SJCRH30 (cell line): Measurements from ENCODE around the gene PET117. TPM values are rescaled to one million over a fixed set of nuclear protein-coding genes. Genes with fewer than 3 reads are reported as not detected.
"Not testable (repeated sequence)": the region's sequence is repeated elsewhere in the genome, so short reads cannot be mapped to it uniquely, and the experiment has no call there.

Source experiments
- DNase-seq, 2 experiments: peaks; one replicate each; pipeline ENCODE4 v3.0.0-alpha.2; 2015 to 2020
- H3K27ac ChIP-seq: fragments of 250-450 bp; sonication (Bioruptor Pico); 2 replicates; pipeline ENCODE4 v1.5.1; 2020; ENCODE audit warnings: mild to moderate bottlenecking, moderate library complexity
- H3K27me3 ChIP-seq: fragments of 250-450 bp; sonication (Bioruptor Pico); 2 replicates; pipeline ENCODE4 v1.5.1; 2020; ENCODE audit warnings: mild to moderate bottlenecking, moderate library complexity
- H3K36me3 ChIP-seq: fragments of 250-450 bp; sonication (Bioruptor Pico); 2 replicates; pipeline ENCODE4 v1.5.1; 2020; ENCODE audit warnings: mild to moderate bottlenecking, moderate library complexity
- H3K4me1 ChIP-seq: fragments of 250-450 bp; sonication (Bioruptor Pico); 2 replicates; pipeline ENCODE4 v1.5.1; 2020; ENCODE audit warnings: mild to moderate bottlenecking, moderate library complexity
- H3K4me3 ChIP-seq: fragments of 250-450 bp; sonication (Bioruptor Pico); 2 replicates; pipeline ENCODE4 v1.5.1; 2020; ENCODE audit warnings: mild to moderate bottlenecking, moderate library complexity
- H3K9me3 ChIP-seq: fragments of 250-450 bp; sonication (Bioruptor Pico); replicated peaks from 2 replicates; pipeline ENCODE4 v1.5.1; 2020; ENCODE audit warnings: mild to moderate bottlenecking, moderate library complexity
- total RNA-seq: library from RNA; depleted of rRNA; stranded (reverse); fragments of >200 nt; shearing (Covaris generic); gene quantifications from 2 replicates; pipeline ENCODE4 v1.2.3, GENCODE V29; 2014; rRNA removed

PET117 gene
- 22.5 and 27.8 TPM in 2 replicates for total RNA-seq

- H3K4me3 ChIP-seq = peak within 1 kb of the TSS; percentile 90
- H3K27me3 ChIP-seq = no peaks in the 10 kb centered on the region
- H3K27ac ChIP-seq = peak within 1 kb of the TSS; percentile 84
- peaks cover 10% of the 10 kb centered on the region; the same call in 1 of the 2 replicates for H3K36me3 ChIP-seq
- peaks cover 4% of the 10 kb centered on the region; the same call in 1 of the 2 replicates for H3K4me1 ChIP-seq
- peak; percentile 91 to 94 for DNase-seq
- no peaks in the 10 kb centered on the region for H3K9me3 ChIP-seq
These were observed at the start of gene PET117, which contains the start of gene KAT14 for GRCh38 chr20:18137412-18138265. TSS of gene PET117 (plus strand) at chr20:18137863. CDS start at chr20:18137956, 93 bp downstream. TSS of gene KAT14 (plus strand) at chr20:18137863. CDS start at chr20:18142661, 4,798 bp downstream.

GRCh38 chr20:18088298-18088697 is 49.4 kb upstream of the PET117 start:
- H3K9me3 ChIP-seq, H3K4me3 ChIP-seq, H3K27me3 ChIP-seq, H3K36me3 ChIP-seq, H3K4me1 ChIP-seq, DNase-seq, H3K27ac ChIP-seq: not testable (repeated sequence)

- not testable (repeated sequence) for H3K4me3 ChIP-seq, H3K9me3 ChIP-seq, H3K4me1 ChIP-seq, H3K36me3 ChIP-seq, DNase-seq, H3K27me3 ChIP-seq, H3K27ac ChIP-seq
These were observed 48.8 kb upstream of the PET117 start for GRCh38 chr20:18088841-18089240.

GRCh38 chr20:18090044-18090443 is 47.6 kb upstream of the PET117 start:
- no peaks in the 10 kb centered on the region for H3K4me1 ChIP-seq
- no peaks in the 10 kb centered on the region for H3K36me3 ChIP-seq
- no peaks in the 10 kb centered on the region for H3K9me3 ChIP-seq
- H3K27me3 ChIP-seq = peaks cover 13% of the 10 kb centered on the region
- no peak for DNase-seq
- H3K4me3 ChIP-seq = no peak overlapping the region
- H3K27ac ChIP-seq = no peak overlapping the region

GRCh38 chr20:18090477-18090876 is 47.2 kb upstream of the PET117 start:
- no peaks in the 10 kb centered on the region for H3K36me3 ChIP-seq
- peaks cover 13% of the 10 kb centered on the region for H3K27me3 ChIP-seq
- H3K4me1 ChIP-seq = no peaks in the 10 kb centered on the region
- no peak for DNase-seq
- H3K27ac ChIP-seq = no peak overlapping the region
- H3K9me3 ChIP-seq = no peaks in the 10 kb centered on the region
- no peak overlapping the region for H3K4me3 ChIP-seq

- H3K36me3 ChIP-seq = no peaks in the 10 kb centered on the region
- no peak overlapping the region for H3K4me3 ChIP-seq
- no peaks in the 10 kb centered on the region for H3K4me1 ChIP-seq
- DNase-seq = no peak
- no peaks in the 10 kb centered on the region for H3K9me3 ChIP-seq
- peaks cover 13% of the 10 kb centered on the region for H3K27me3 ChIP-seq
- no peak overlapping the region for H3K27ac ChIP-seq
These were observed 46.0 kb upstream of the PET117 start for GRCh38 chr20:18091623-18092022.

GRCh38 chr20:18092890-18093289 is 44.8 kb upstream of the PET117 start:
- Histone ChIP-seq H3K36me3 (no peaks in the 10 kb centered on the region), H3K4me3 (no peak overlapping the region), H3K27me3 (peaks cover 13% of the 10 kb centered on the region), H3K4me1 (no peaks in the 10 kb centered on the region), H3K9me3 (no peaks in the 10 kb centered on the region), H3K27ac (no peak overlapping the region)
- DNase-seq = no peak

- H3K4me3 ChIP-seq = no peak overlapping the region
- DNase-seq = no peak
- H3K9me3 ChIP-seq = no peaks in the 10 kb centered on the region
- H3K27me3 ChIP-seq = peaks cover 13% of the 10 kb centered on the region
- no peaks in the 10 kb centered on the region for H3K4me1 ChIP-seq
- H3K36me3 ChIP-seq = no peaks in the 10 kb centered on the region
- H3K27ac ChIP-seq = no peak overlapping the region
These were observed 44.3 kb upstream of the PET117 start for GRCh38 chr20:18093388-18093787.

GRCh38 chr20:18094191-18094590 is 43.5 kb upstream of the PET117 start:
- Histone ChIP-seq H3K4me1 (no peaks in the 10 kb centered on the region), H3K36me3 (no peaks in the 10 kb centered on the region), H3K27ac (no peak overlapping the region), H3K9me3 (no peaks in the 10 kb centered on the region), H3K4me3 (no peak overlapping the region), H3K27me3 (peaks cover 9% of the 10 kb centered on the region)
- no peak for DNase-seq

- H3K4me1 ChIP-seq, H3K27me3 ChIP-seq, H3K27ac ChIP-seq, H3K36me3 ChIP-seq, H3K9me3 ChIP-seq, H3K4me3 ChIP-seq, DNase-seq: not testable (repeated sequence)
These were observed 37.1 kb upstream of the PET117 start for GRCh38 chr20:18100569-18100968.

- no peaks in the 10 kb centered on the region for H3K9me3 ChIP-seq
- no peaks in the 10 kb centered on the region for H3K27me3 ChIP-seq
- H3K4me1 ChIP-seq = no peaks in the 10 kb centered on the region
- no peak overlapping the region for H3K4me3 ChIP-seq
- H3K36me3 ChIP-seq = no peaks in the 10 kb centered on the region
- DNase-seq = no peak
- no peak overlapping the region for H3K27ac ChIP-seq
These were observed 36.4 kb upstream of the PET117 start for GRCh38 chr20:18101125-18101810.

GRCh38 chr20:18103497-18103896 is 34.2 kb upstream of the PET117 start:
- no peak for DNase-seq
- H3K4me3 ChIP-seq = no peak overlapping the region
- H3K27me3 ChIP-seq = no peaks in the 10 kb centered on the region
- H3K36me3 ChIP-seq = no peaks in the 10 kb centered on the region
- no peaks in the 10 kb centered on the region for H3K4me1 ChIP-seq
- no peak overlapping the region for H3K27ac ChIP-seq
- H3K9me3 ChIP-seq = no peaks in the 10 kb centered on the region

- DNase-seq = no peak
- Histone ChIP-seq H3K4me3 (no peak overlapping the region), H3K9me3 (no peaks in the 10 kb centered on the region), H3K27me3 (no peaks in the 10 kb centered on the region), H3K27ac (no peak overlapping the region), H3K4me1 (no peaks in the 10 kb centered on the region), H3K36me3 (no peaks in the 10 kb centered on the region)
These were observed 29.3 kb upstream of the PET117 start for GRCh38 chr20:18108326-18108725.

- DNase-seq, H3K27ac ChIP-seq, H3K27me3 ChIP-seq, H3K4me3 ChIP-seq, H3K9me3 ChIP-seq, H3K36me3 ChIP-seq, H3K4me1 ChIP-seq: not testable (repeated sequence)
These were observed 9.1 kb upstream of the PET117 start for GRCh38 chr20:18128574-18128973.

GRCh38 chr20:18132663-18133062 is 5.0 kb upstream of the PET117 start:
- H3K4me3 ChIP-seq = no peak overlapping the region
- no peaks in the 10 kb centered on the region for H3K4me1 ChIP-seq
- no peak for DNase-seq
- H3K9me3 ChIP-seq = no peaks in the 10 kb centered on the region
- no peaks in the 10 kb centered on the region for H3K27me3 ChIP-seq
- no peak overlapping the region for H3K27ac ChIP-seq
- no peaks in the 10 kb centered on the region for H3K36me3 ChIP-seq
